H7 (cell line): ENCODE measurements around the gene BUD13. TPM values are rescaled to one million over a fixed set of nuclear protein-coding genes. Genes with fewer than 3 reads are reported as not detected.

ENCODE experiments used
- DNase-seq: peaks from one replicate; pipeline ENCODE4 v3.0.0; 2012
- H3K27me3 ChIP-seq: 2 replicates; pipeline ENCODE4 v1.6.0; 2011; ENCODE audit warnings: mild to moderate bottlenecking, low read length; ENCODE audit not compliant: control insufficient read depth, insufficient read depth
- H3K36me3 ChIP-seq: replicated peaks from 2 replicates; pipeline ENCODE4 v1.5.1; 2011; ENCODE audit warnings: low read length; ENCODE audit not compliant: control insufficient read depth, insufficient read depth
- H3K4me3 ChIP-seq: 2 replicates; pipeline ENCODE4 v1.5.1; 2011; ENCODE audit warnings: low read depth, mild to moderate bottlenecking, control low read depth, low read length, moderate library complexity; ENCODE audit not compliant: insufficient read depth
- total RNA-seq: library from RNA; depleted of rRNA; stranded (reverse); fragments of >200 nt; shearing (Covaris generic); gene quantifications from 2 replicates; pipeline ENCODE4 v1.2.3, GENCODE V29; 2014

Gene BUD13
- total RNA-seq, 1 experiment from 2014 or later: 31.1 TPM

- Histone ChIP-seq H3K27me3 (no peaks in the 10 kb centered on the region; the same call in 1 of the 2 replicates), H3K4me3 (no peak overlapping the region), H3K36me3 (no peaks in the 10 kb centered on the region)
- peak; percentile 20 for DNase-seq
These were observed 44.8 kb downstream of the BUD13 start for GRCh38 chr11:116727990-116728389.

- Histone ChIP-seq H3K27me3 (no peaks in the 10 kb centered on the region; the same call in 1 of the 2 replicates), H3K36me3 (no peaks in the 10 kb centered on the region), H3K4me3 (no peak overlapping the region)
- DNase-seq: peak; percentile 74
These were observed 47.2 kb downstream of the BUD13 start for GRCh38 chr11:116725434-116726221.

- no peak for DNase-seq
- Histone ChIP-seq H3K36me3 (no peaks in the 10 kb centered on the region), H3K4me3 (no peak overlapping the region), H3K27me3 (no peaks in the 10 kb centered on the region; the same call in 1 of the 2 replicates)
These were observed 48.0 kb downstream of the BUD13 start for GRCh38 chr11:116724813-116725212.

- no peaks in the 10 kb centered on the region for H3K27me3 ChIP-seq
- no peaks in the 10 kb centered on the region for H3K36me3 ChIP-seq
- DNase-seq: peak; percentile 39
- no peak overlapping the region for H3K4me3 ChIP-seq
These were observed 49.3 kb downstream of the BUD13 start for GRCh38 chr11:116723511-116723910.

- no peaks in the 10 kb centered on the region for H3K27me3 ChIP-seq
- H3K36me3 ChIP-seq: no peaks in the 10 kb centered on the region
- no peak for DNase-seq
- H3K4me3 ChIP-seq: no peak overlapping the region
These were observed 50.8 kb downstream of the BUD13 start for GRCh38 chr11:116721988-116722387.

GRCh38 chr11:116720895-116721294, 51.9 kb downstream of the BUD13 start:
- no peaks in the 10 kb centered on the region for H3K36me3 ChIP-seq
- no peak overlapping the region for H3K4me3 ChIP-seq
- H3K27me3 ChIP-seq: no peaks in the 10 kb centered on the region
- DNase-seq: no peak

GRCh38 chr11:116718955-116719501, 53.8 kb downstream of the BUD13 start:
- Histone ChIP-seq H3K4me3 (no peak overlapping the region), H3K27me3 (no peaks in the 10 kb centered on the region), H3K36me3 (no peaks in the 10 kb centered on the region)
- DNase-seq: no peak

- H3K4me3 ChIP-seq: no peak overlapping the region
- H3K27me3 ChIP-seq: no peaks in the 10 kb centered on the region
- peak; percentile 5 for DNase-seq
- no peaks in the 10 kb centered on the region for H3K36me3 ChIP-seq
These were observed 56.2 kb downstream of the BUD13 start for GRCh38 chr11:116716621-116717020.

- no peak overlapping the region for H3K4me3 ChIP-seq
- H3K27me3 ChIP-seq: peaks cover 4% of the 10 kb centered on the region
- DNase-seq: peak; percentile 78
These were observed 57.4 kb downstream of the BUD13 start for GRCh38 chr11:116715383-116715782.

GRCh38 chr11:116714902-116715301, 57.9 kb downstream of the BUD13 start:
- Histone ChIP-seq H3K4me3 (no peak overlapping the region), H3K36me3 (no peaks in the 10 kb centered on the region), H3K27me3 (peaks cover 4% of the 10 kb centered on the region)
- DNase-seq: peak; percentile 61

More at GRCh38 chr11:116715383-116715782, 57.4 kb downstream of the BUD13 start:
- no peaks in the 10 kb centered on the region for H3K36me3 ChIP-seq

GRCh38 chr11:116712428-116712827, 60.4 kb downstream of the BUD13 start:
- DNase-seq: no peak
- H3K27me3 ChIP-seq: peaks cover 5% of the 10 kb centered on the region

GRCh38 chr11:116710762-116711161, 62.0 kb downstream of the BUD13 start:
- DNase-seq: no peak
- Histone ChIP-seq H3K36me3 (no peaks in the 10 kb centered on the region), H3K27me3 (peaks cover 9% of the 10 kb centered on the region), H3K4me3 (no peak overlapping the region)

More at GRCh38 chr11:116712428-116712827, 60.4 kb downstream of the BUD13 start:
- H3K36me3 ChIP-seq: no peaks in the 10 kb centered on the region
- H3K4me3 ChIP-seq: no peak overlapping the region

- Histone ChIP-seq H3K4me3 (no peak overlapping the region), H3K27me3 (peaks cover 9% of the 10 kb centered on the region), H3K36me3 (no peaks in the 10 kb centered on the region)
- DNase-seq: peak; percentile 76
These were observed 62.6 kb downstream of the BUD13 start for GRCh38 chr11:116710001-116710674.

GRCh38 chr11:116707746-116708145, 65.0 kb downstream of the BUD13 start:
- no peaks in the 10 kb centered on the region for H3K36me3 ChIP-seq
- H3K27me3 ChIP-seq: peaks cover 9% of the 10 kb centered on the region
- no peak overlapping the region for H3K4me3 ChIP-seq
- DNase-seq: no peak

GRCh38 chr11:116707161-116707629, 65.6 kb downstream of the BUD13 start:
- Histone ChIP-seq H3K4me3 (no peak overlapping the region), H3K27me3 (peaks cover 9% of the 10 kb centered on the region), H3K36me3 (no peaks in the 10 kb centered on the region)
- DNase-seq: peak; percentile 33
